ENCODE measurements around the gene SEMA4C.

The SEMA4C gene

DNA sequence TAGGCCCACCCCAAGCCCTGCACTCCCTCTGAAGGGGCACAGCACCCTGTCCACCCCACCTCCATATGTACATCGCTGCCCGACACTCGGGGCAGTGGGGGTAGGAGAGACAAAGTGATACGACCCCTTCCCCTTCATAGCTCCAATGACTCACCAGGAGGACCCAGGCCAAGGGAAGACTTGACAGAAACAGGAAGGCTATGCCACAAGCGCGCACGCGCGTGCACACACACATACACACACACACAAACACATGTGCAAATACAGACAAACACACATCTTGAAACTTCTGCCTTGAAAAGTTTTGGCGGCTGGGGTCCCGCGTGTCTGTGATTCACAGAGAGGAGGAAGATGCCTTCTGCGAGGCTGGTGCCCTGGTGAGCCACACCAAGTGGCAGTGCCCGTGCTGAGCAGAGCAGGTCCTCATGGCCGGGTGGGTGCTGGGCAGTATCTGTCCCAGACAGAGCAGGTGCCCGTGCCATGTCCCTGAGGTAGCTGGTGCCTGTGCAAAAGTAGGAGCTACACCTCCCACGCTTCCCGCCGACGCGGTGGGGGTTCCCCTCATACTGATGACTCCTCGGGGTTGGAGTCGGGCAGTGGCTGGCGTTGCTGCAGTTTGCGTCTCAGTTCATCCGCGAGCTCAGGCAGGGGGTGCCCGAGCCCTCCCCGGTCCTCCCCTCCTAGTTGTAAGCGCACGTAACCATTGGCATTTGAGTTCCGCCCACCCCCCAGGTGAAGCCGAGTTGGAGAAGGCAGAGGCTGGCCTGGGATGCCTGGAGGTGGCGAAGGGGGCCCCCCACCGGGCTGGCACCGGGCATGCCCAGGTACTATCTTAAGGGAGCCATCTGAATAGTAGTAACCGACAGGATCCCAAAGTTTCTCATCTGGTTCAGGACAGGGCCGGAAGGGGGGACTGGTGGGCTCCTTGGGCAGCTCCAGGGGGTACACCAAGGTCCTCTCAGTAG, 9.5 kb downstream of the SEMA4C start:
- Histone ChIP-seq H3K27ac (replicated peaks; ENCODE audit: low read length) (no peak overlapping the region), H4K8ac (ENCODE audit: low read depth, low read length) (peak overlapping the region; percentile 1), H3K18ac (ENCODE audit: low read length) (no peak overlapping the region), H2BK12ac (ENCODE audit: low read length) (no peak overlapping the region), H2AK5ac (ENCODE audit: low read depth, low read length) (no peak overlapping the region), H2BK5ac (ENCODE audit: low read length) (no peak overlapping the region), H2BK120ac (ENCODE audit: low read depth, low read length) (no peak overlapping the region), H3K4ac (ENCODE audit: low read length) (no peak overlapping the region), H2BK15ac (ENCODE audit: low read length) (no peak overlapping the region), H3K27me3 (ENCODE audit: control insufficient read depth in 3 of 3, insufficient read depth in 3 of 3, low read depth in 1 of 3, low read length in 3 of 3) (no peaks in the 10 kb centered on the region), H3K4me3 (ENCODE audit: low read length in 2 of 2) (no peak overlapping the region), H3K79me1 (ENCODE audit: low read depth, low read length) (peaks cover 15% of the 10 kb centered on the region), H2AFZ (ENCODE audit: low read length) (no peak overlapping the region), H3K4me1 (ENCODE audit: control insufficient read depth in 2 of 2, insufficient read depth in 1 of 2, low read depth in 1 of 2, low read length in 2 of 2) (peaks cover 11% of the 10 kb centered on the region in 2 donors), H3K4me2 (ENCODE audit: insufficient read depth, low read length, poor library complexity, severe bottlenecking) (peak overlapping the region; percentile 0), H4K91ac (ENCODE audit: low read depth, low read length, poor library complexity) (no peak overlapping the region), H3K23ac (ENCODE audit: low read depth, low read length, poor library complexity) (peak overlapping the region; percentile 47), H3K36me3 (replicated peaks in 1 of 2; ENCODE audit: control insufficient read depth in 2 of 2, insufficient read depth in 2 of 2, low read length in 2 of 2) (peaks cover 42 to 51% of the 10 kb centered on the region in 2 donors), H3K9me3 (replicated peaks in 1 of 2; ENCODE audit: control insufficient read depth in 2 of 2, insufficient read depth in 1 of 2, low read depth in 1 of 2, low read length in 2 of 2) (no peaks in the 10 kb centered on the region), H3K9ac (ENCODE audit: low read depth, low read length, poor library complexity) (peak overlapping the region; percentile 50), H3K14ac (ENCODE audit: low read length) (no peak overlapping the region)
- DNase-seq (ENCODE audit: low spot score): no peak
- WGBS, 2 donors (ENCODE audit: extremely low coverage in 2 of 2, insufficient read length in 2 of 2, insufficient replicate concordance in 1 of 2): no CpG with 5 or more reads among the region's 38 CpGs

DNA sequence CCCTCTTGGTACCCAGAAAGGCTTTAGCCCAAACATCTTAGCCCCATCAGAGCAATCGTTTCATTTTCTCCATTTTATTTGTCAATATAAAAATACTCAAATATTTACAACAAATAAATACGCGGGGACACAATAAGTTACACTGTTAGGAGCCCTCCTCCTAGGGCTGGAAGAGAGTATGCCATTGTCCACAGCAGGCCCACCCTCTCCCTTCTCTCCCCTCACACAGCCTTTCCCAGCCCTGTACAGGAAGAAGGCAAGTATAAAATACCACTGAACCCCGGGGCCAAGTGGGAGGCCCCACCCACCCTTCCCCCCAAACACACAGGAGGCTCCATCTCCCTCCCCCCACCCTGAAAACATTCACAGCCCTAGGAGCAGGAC, 10.2 kb downstream of the SEMA4C start:
- Histone ChIP-seq H3K23ac (ENCODE audit: low read depth, low read length, poor library complexity) (no peak overlapping the region), H4K8ac (ENCODE audit: low read depth, low read length) (no peak overlapping the region), H3K9ac (ENCODE audit: low read depth, low read length, poor library complexity) (peak overlapping the region; percentile 84), H3K36me3 (replicated peaks in 1 of 2; ENCODE audit: control insufficient read depth in 2 of 2, insufficient read depth in 2 of 2, low read length in 2 of 2) (peaks cover 35 to 44% of the 10 kb centered on the region in 2 donors), H2BK15ac (ENCODE audit: low read length) (no peak overlapping the region), H3K9me3 (replicated peaks in 1 of 2; ENCODE audit: control insufficient read depth in 2 of 2, insufficient read depth in 1 of 2, low read depth in 1 of 2, low read length in 2 of 2) (no peaks in the 10 kb centered on the region), H2BK5ac (ENCODE audit: low read length) (no peak overlapping the region), H4K91ac (ENCODE audit: low read depth, low read length, poor library complexity) (no peak overlapping the region), H2BK120ac (ENCODE audit: low read depth, low read length) (no peak overlapping the region), H3K4ac (ENCODE audit: low read length) (no peak overlapping the region), H3K79me1 (ENCODE audit: low read depth, low read length) (peaks cover 8% of the 10 kb centered on the region), H3K4me1 (ENCODE audit: control insufficient read depth in 2 of 2, insufficient read depth in 1 of 2, low read depth in 1 of 2, low read length in 2 of 2) (peaks cover 11% of the 10 kb centered on the region in 2 donors), H3K4me2 (ENCODE audit: insufficient read depth, low read length, poor library complexity, severe bottlenecking) (no peak overlapping the region), H3K27me3 (ENCODE audit: control insufficient read depth in 3 of 3, insufficient read depth in 3 of 3, low read depth in 1 of 3, low read length in 3 of 3) (no peaks in the 10 kb centered on the region), H3K4me3 (ENCODE audit: low read length in 2 of 2) (no peak overlapping the region), H3K18ac (ENCODE audit: low read length) (no peak overlapping the region), H2AFZ (ENCODE audit: low read length) (no peak overlapping the region), H2AK5ac (ENCODE audit: low read depth, low read length) (no peak overlapping the region), H3K14ac (ENCODE audit: low read length) (no peak overlapping the region), H2BK12ac (ENCODE audit: low read length) (no peak overlapping the region), H3K27ac (replicated peaks; ENCODE audit: low read length) (no peak overlapping the region)
- DNase-seq (ENCODE audit: low spot score): no peak
- 100% methylated on average over 1 of the region's 4 CpGs; no CpG with 5 or more reads in 1 of the 2 donors for WGBS, 2 donors (ENCODE audit: extremely low coverage in 2 of 2, insufficient read length in 2 of 2, insufficient replicate concordance in 1 of 2)

DNA sequence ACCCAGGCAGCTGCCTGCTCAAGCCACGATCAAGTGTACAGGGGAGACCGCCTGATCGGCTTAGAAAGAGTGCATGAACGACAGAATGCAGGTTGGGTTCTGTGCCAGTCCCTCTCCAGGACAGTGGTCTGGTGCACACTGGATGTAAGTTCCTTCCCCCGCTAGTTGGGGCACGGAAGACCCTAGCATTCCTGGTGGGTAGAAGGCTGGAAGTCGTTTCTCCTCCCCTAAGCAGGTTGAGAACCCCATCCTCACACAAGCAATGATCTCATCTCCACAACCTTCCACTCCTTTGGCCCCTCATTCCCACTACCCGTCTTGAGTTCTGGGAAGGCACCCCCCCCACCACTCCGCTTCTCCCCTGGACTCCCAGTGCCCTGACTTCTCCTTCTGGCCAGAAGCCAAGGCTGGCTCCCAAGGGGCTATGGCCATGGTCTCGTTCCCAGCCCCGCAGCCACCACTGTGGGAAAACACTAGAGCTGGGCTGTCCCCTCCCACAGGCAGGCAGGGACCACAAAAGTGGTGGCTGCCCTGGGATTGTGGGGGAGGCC, 10.7 kb downstream of the SEMA4C start:
- Histone ChIP-seq H2AK5ac (ENCODE audit: low read depth, low read length) (peak overlapping the region; percentile 53), H3K4ac (ENCODE audit: low read length) (no peak overlapping the region), H3K27ac (replicated peaks; ENCODE audit: low read length) (peak overlapping the region; percentile 12), H3K23ac (ENCODE audit: low read depth, low read length, poor library complexity) (peak overlapping the region; percentile 45), H3K27me3 (ENCODE audit: control insufficient read depth in 3 of 3, insufficient read depth in 3 of 3, low read depth in 1 of 3, low read length in 3 of 3) (no peaks in the 10 kb centered on the region), H3K4me2 (ENCODE audit: insufficient read depth, low read length, poor library complexity, severe bottlenecking) (peak overlapping the region; percentile 91), H3K4me3 (ENCODE audit: low read length in 2 of 2) (no peak overlapping the region), H3K14ac (ENCODE audit: low read length) (peak overlapping the region; percentile 49), H2BK5ac (ENCODE audit: low read length) (no peak overlapping the region), H3K36me3 (replicated peaks in 1 of 2; ENCODE audit: control insufficient read depth in 2 of 2, insufficient read depth in 2 of 2, low read length in 2 of 2) (peaks cover 31 to 43% of the 10 kb centered on the region in 2 donors), H3K18ac (ENCODE audit: low read length) (peak overlapping the region; percentile 2), H3K9ac (ENCODE audit: low read depth, low read length, poor library complexity) (peak overlapping the region; percentile 84), H2AFZ (ENCODE audit: low read length) (peak overlapping the region; percentile 90), H3K9me3 (replicated peaks in 1 of 2; ENCODE audit: control insufficient read depth in 2 of 2, insufficient read depth in 1 of 2, low read depth in 1 of 2, low read length in 2 of 2) (no peaks in the 10 kb centered on the region), H3K79me1 (ENCODE audit: low read depth, low read length) (peaks cover 4% of the 10 kb centered on the region), H2BK12ac (ENCODE audit: low read length) (no peak overlapping the region), H4K91ac (ENCODE audit: low read depth, low read length, poor library complexity) (no peak overlapping the region), H2BK15ac (ENCODE audit: low read length) (no peak overlapping the region), H2BK120ac (ENCODE audit: low read depth, low read length) (no peak overlapping the region), H4K8ac (ENCODE audit: low read depth, low read length) (no peak overlapping the region), H3K4me1 (ENCODE audit: control insufficient read depth in 2 of 2, insufficient read depth in 1 of 2, low read depth in 1 of 2, low read length in 2 of 2) (peaks cover 11% of the 10 kb centered on the region in 2 donors)
- DNase-seq (ENCODE audit: low spot score): no peak
- no CpG with 5 or more reads among the region's 11 CpGs for WGBS, 2 donors (ENCODE audit: extremely low coverage in 2 of 2, insufficient read length in 2 of 2, insufficient replicate concordance in 1 of 2)
